SK-N-SH (cell line): Measurements from ENCODE around the gene RCAN1. TPM values are rescaled to one million over a fixed set of nuclear protein-coding genes. Genes with fewer than 3 reads are reported as not detected.

Experiments used
- CTCF ChIA-PET: fragments of 300-600, 350-600 bp; formaldehyde crosslinking; extraction: SDS; loops from one replicate; lab custom pipeline; 2021; lab: Yijun Ruan, JAX
- POLR2A ChIA-PET: fragments of 350-600 bp; sonication (Branson Sonifier 250); formaldehyde crosslinking; extraction: SDS; loops from one replicate; lab custom pipeline; 2020; ENCODE audit warnings: antibody characterized with exemption, inconsistent platforms; lab: Yijun Ruan, JAX
- DNase-seq: peaks from one replicate; pipeline ENCODE4 v3.0.0; 2012
- H2AFZ ChIP-seq: fragments of 200-600 bp; sonication (generic); 2 replicates; pipeline ENCODE4 v1.8.1; 2016; ENCODE audit warnings: antibody characterized with exemption, mild to moderate bottlenecking, low read depth
- H3F3A ChIP-seq: fragments of 200-600 bp; sonication (generic); replicated peaks from 2 replicates; pipeline ENCODE3; 2016; ENCODE audit warnings: antibody characterized with exemption, mild to moderate bottlenecking; ENCODE audit not compliant: insufficient read depth
- H3K27ac ChIP-seq, 2 experiments: fragments of 200-500 bp in 1 of 2; fragments of 200-600 bp in 1 of 2; sonication (Bioruptor generic) in 1 of 2; sonication (generic), shearing (Covaris generic) in 1 of 2; 2 replicates each; pipeline versions ENCODE4 v1.5.1 to v1.6.1; 2014 to 2016; ENCODE audit warnings: low read depth in 2 of 2, inconsistent platforms in 1 of 2, low read length in 1 of 2, mild to moderate bottlenecking in 1 of 2, mixed read lengths in 1 of 2
- H3K27me3 ChIP-seq: fragments of 200-600 bp; sonication (generic), shearing (Covaris generic); 2 replicates; pipeline ENCODE4 v1.6.1; 2016; ENCODE audit warnings: mixed run types; ENCODE audit not compliant: insufficient read depth
- H3K36me3 ChIP-seq, 2 experiments: fragments of 200-500 bp in 1 of 2; fragments of 200-600 bp in 1 of 2; sonication (Bioruptor generic) in 1 of 2; sonication (generic) in 1 of 2; replicated peaks in 1 of 2; 2 replicates each; pipeline versions ENCODE3 to v1.5.1; 2014 to 2016; ENCODE audit warnings: low read length in 1 of 2, mild to moderate bottlenecking in 1 of 2; ENCODE audit not compliant: insufficient read depth in 2 of 2, control insufficient read depth in 1 of 2
- H3K4me1 ChIP-seq, 2 experiments: fragments of 200-500 bp in 1 of 2; fragments of 200-600 bp in 1 of 2; sonication (Bioruptor generic) in 1 of 2; sonication (generic), shearing (Covaris generic) in 1 of 2; 2 replicates each; pipeline versions ENCODE4 v1.5.1 to v1.6.1; 2014 to 2016; ENCODE audit warnings: low read depth in 1 of 2, low read length in 1 of 2, mixed run types in 1 of 2; ENCODE audit not compliant: insufficient read depth in 2 of 2, control insufficient read depth in 1 of 2
- H3K4me2 ChIP-seq: fragments of 200-600 bp; sonication (generic), shearing (Covaris generic); 2 replicates; pipeline ENCODE4 v1.6.1; 2017; ENCODE audit warnings: mixed run types
- H3K4me3 ChIP-seq, 2 experiments: fragments of 200-500 bp in 1 of 2; fragments of 200-600 bp in 1 of 2; sonication (Bioruptor generic) in 1 of 2; sonication (generic), shearing (Covaris generic) in 1 of 2; 2 replicates each; pipeline versions ENCODE4 v1.5.1 to v1.8.1; 2014 to 2016; ENCODE audit warnings: low read depth in 2 of 2, inconsistent platforms in 1 of 2, low read length in 1 of 2, mild to moderate bottlenecking in 1 of 2, mixed read lengths in 1 of 2, moderate library complexity in 1 of 2
- H3K79me2 ChIP-seq: fragments of 200-600 bp; sonication (generic); 2 replicates; pipeline ENCODE4 v1.8.1; 2017; ENCODE audit warnings: mild to moderate bottlenecking; ENCODE audit not compliant: insufficient read depth
- H3K9ac ChIP-seq: fragments of 200-600 bp; sonication (generic); 2 replicates; pipeline ENCODE4 v1.6.1; 2017; ENCODE audit warnings: mixed run types
- H3K9me2 ChIP-seq: fragments of 200-600 bp; sonication (generic); 2 replicates; pipeline ENCODE4 v1.6.1; 2017; ENCODE audit warnings: mixed run types
- H3K9me3 ChIP-seq: fragments of 200-600 bp; sonication (generic); 2 replicates; pipeline ENCODE4 v1.6.1; 2017; ENCODE audit warnings: mixed run types, mild to moderate bottlenecking, moderate library complexity
- H4K20me1 ChIP-seq: fragments of 200-600 bp; sonication (generic); 2 replicates; pipeline ENCODE4 v1.6.1; 2017; ENCODE audit warnings: mild to moderate bottlenecking, mixed run types; ENCODE audit not compliant: insufficient read depth
- CHD2 ChIP-seq: fragments of 150-350 bp; IDR thresholded peaks from 2 replicates; pipeline ENCODE4 v1.6.1; 2018; ENCODE audit warnings: low read length; ENCODE audit not compliant: partially characterized antibody
- CTCF ChIP-seq: fragments of 200-600 bp; sonication (generic); IDR thresholded peaks from 2 replicates; pipeline ENCODE4 v1.6.1; 2017; ENCODE audit warnings: antibody characterized with exemption, mild to moderate bottlenecking, moderate library complexity
- EP300 ChIP-seq, 2 experiments: IDR thresholded peaks; 2 replicates each; pipeline versions ENCODE4 v1.4.0 to v1.6.1; 2012; ENCODE audit warnings: borderline replicate concordance in 1 of 2, low read depth in 1 of 2, low read length in 1 of 2
- FOXM1 ChIP-seq: IDR thresholded peaks from 2 replicates; pipeline ENCODE4 v1.4.0; 2012; ENCODE audit warnings: low read depth, mild to moderate bottlenecking
- GABPA ChIP-seq: IDR thresholded peaks from 2 replicates; pipeline ENCODE4 v1.4.0; 2012; ENCODE audit warnings: low read depth, mild to moderate bottlenecking
- JUND ChIP-seq: IDR thresholded peaks from 2 replicates; pipeline ENCODE4 v1.4.0; 2012
- MEF2A ChIP-seq: IDR thresholded peaks from 2 replicates; pipeline ENCODE4 v1.4.0; 2012; ENCODE audit warnings: low read depth, borderline replicate concordance
- RFX5 ChIP-seq: IDR thresholded peaks from 2 replicates; pipeline ENCODE4 v1.6.1; 2012; ENCODE audit warnings: mild to moderate bottlenecking, improper control_type of control experiment, low read length
- TCF12 ChIP-seq: IDR thresholded peaks from 2 replicates; pipeline ENCODE4 v1.4.0; 2012
- TEAD4 ChIP-seq: IDR thresholded peaks from 2 replicates; pipeline ENCODE4 v1.4.0; 2012; ENCODE audit warnings: mild to moderate bottlenecking, borderline replicate concordance; ENCODE audit not compliant: insufficient read depth
- USF1 ChIP-seq: IDR thresholded peaks from 2 replicates; pipeline ENCODE4 v1.4.0; 2012; ENCODE audit warnings: low read depth, borderline replicate concordance
- YY1 ChIP-seq: IDR thresholded peaks from 2 replicates; pipeline ENCODE4 v1.4.0; 2012; ENCODE audit warnings: low read depth, mild to moderate bottlenecking
- ZBTB33 ChIP-seq: IDR thresholded peaks from 2 replicates; pipeline ENCODE4 v1.4.0; 2012; ENCODE audit warnings: low read depth, borderline replicate concordance
- WGBS: methylation state at CpG from one replicate; pipeline ENCODE4 v1.1.6; 2017; ENCODE audit warnings: low lambda C conversion rate; 5-methylcytosine and 5-hydroxymethylcytosine counted together
- polyA plus RNA-seq, 3 experiments: library from polyadenylated mRNA; depleted of rRNA; stranded (reverse); fragments of >200 nt; gene quantifications; 2 replicates each; pipeline ENCODE4 v1.2.3, GENCODE V29; 2012
- TF ChIP-seq, protein P1 (sequence below): IDR thresholded peaks from 2 replicates; pipeline ENCODE4 v1.6.1; 2012; ENCODE audit warnings: mild to moderate bottlenecking, low read depth, low read length, moderate library complexity
- TF ChIP-seq, protein P2 (sequence below): IDR thresholded peaks from 2 replicates; pipeline ENCODE4; 2012
- TF ChIP-seq, protein P3 (sequence below): fragments of 150-350 bp; IDR thresholded peaks from 2 replicates; pipeline ENCODE4 v1.6.1; 2017; ENCODE audit warnings: antibody characterized with exemption, low read length, low read depth, borderline replicate concordance

Gene RCAN1
- polyA plus RNA-seq, 1 of the 3 experiments (the other 2 are of a cell fraction): 16.7 TPM

DNA sequence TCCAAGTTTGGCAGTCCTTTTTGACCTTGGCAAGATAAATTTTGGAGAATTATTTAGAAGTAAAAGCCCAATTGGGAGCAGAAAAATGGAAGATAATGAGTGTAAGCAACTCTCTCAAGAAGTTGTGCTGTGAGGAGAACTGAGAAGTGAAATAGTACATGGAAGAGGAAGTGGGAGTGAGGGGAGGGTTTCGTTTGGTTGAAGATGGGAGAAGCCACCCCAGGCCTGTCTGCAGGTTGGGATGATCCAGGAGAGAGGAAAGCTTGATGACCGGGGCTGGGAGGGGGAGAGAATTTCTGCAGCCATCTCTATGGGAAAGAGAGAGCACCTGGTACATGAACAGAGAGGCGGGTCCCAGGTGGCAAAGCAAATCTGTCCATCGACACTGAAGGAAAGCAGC, 8.6 kb upstream of the RCAN1 start:
- Histone ChIP-seq H3K9me3 (no peaks in the 10 kb centered on the region), H3K36me3 (no peaks in the 10 kb centered on the region), H3K79me2 (no peaks in the 10 kb centered on the region), H3K27ac (no peak overlapping the region), H3K9me2 (no peaks in the 10 kb centered on the region), H2AFZ (no peak overlapping the region), H4K20me1 (no peaks in the 10 kb centered on the region), H3K27me3 (peaks cover 46% of the 10 kb centered on the region; the same call in 1 of the 2 replicates), H3F3A (no peaks in the 10 kb centered on the region), H3K4me3 (no peak overlapping the region), H3K4me2 (no peak overlapping the region), H3K9ac (no peak overlapping the region), H3K4me1 (no peaks in the 10 kb centered on the region)
- TF ChIP-seq YY1 (no peak), USF1 (no peak), TEAD4 (no peak), CTCF (no peak), MEF2A (no peak), ZBTB33 (no peak), JUND (no peak), TCF12 (no peak), CHD2 (no peak), EP300 (IDR thresholded peaks at IDR 0.05; ENCODE audit: borderline replicate concordance in 1 of 2, low read depth in 1 of 2, low read length in 1 of 2) (no peak), GABPA (no peak), RFX5 (no peak), FOXM1 (no peak)
- TF ChIP-seq, protein P1, sequence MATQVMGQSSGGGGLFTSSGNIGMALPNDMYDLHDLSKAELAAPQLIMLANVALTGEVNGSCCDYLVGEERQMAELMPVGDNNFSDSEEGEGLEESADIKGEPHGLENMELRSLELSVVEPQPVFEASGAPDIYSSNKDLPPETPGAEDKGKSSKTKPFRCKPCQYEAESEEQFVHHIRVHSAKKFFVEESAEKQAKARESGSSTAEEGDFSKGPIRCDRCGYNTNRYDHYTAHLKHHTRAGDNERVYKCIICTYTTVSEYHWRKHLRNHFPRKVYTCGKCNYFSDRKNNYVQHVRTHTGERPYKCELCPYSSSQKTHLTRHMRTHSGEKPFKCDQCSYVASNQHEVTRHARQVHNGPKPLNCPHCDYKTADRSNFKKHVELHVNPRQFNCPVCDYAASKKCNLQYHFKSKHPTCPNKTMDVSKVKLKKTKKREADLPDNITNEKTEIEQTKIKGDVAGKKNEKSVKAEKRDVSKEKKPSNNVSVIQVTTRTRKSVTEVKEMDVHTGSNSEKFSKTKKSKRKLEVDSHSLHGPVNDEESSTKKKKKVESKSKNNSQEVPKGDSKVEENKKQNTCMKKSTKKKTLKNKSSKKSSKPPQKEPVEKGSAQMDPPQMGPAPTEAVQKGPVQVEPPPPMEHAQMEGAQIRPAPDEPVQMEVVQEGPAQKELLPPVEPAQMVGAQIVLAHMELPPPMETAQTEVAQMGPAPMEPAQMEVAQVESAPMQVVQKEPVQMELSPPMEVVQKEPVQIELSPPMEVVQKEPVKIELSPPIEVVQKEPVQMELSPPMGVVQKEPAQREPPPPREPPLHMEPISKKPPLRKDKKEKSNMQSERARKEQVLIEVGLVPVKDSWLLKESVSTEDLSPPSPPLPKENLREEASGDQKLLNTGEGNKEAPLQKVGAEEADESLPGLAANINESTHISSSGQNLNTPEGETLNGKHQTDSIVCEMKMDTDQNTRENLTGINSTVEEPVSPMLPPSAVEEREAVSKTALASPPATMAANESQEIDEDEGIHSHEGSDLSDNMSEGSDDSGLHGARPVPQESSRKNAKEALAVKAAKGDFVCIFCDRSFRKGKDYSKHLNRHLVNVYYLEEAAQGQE: no peak
- TF ChIP-seq, protein P2, sequence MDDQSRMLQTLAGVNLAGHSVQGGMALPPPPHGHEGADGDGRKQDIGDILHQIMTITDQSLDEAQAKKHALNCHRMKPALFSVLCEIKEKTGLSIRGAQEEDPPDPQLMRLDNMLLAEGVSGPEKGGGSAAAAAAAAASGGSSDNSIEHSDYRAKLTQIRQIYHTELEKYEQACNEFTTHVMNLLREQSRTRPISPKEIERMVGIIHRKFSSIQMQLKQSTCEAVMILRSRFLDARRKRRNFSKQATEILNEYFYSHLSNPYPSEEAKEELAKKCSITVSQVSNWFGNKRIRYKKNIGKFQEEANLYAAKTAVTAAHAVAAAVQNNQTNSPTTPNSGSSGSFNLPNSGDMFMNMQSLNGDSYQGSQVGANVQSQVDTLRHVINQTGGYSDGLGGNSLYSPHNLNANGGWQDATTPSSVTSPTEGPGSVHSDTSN: no peak
- TF ChIP-seq, protein P3, sequence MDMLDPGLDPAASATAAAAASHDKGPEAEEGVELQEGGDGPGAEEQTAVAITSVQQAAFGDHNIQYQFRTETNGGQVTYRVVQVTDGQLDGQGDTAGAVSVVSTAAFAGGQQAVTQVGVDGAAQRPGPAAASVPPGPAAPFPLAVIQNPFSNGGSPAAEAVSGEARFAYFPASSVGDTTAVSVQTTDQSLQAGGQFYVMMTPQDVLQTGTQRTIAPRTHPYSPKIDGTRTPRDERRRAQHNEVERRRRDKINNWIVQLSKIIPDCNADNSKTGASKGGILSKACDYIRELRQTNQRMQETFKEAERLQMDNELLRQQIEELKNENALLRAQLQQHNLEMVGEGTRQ: no peak
- POLR2A ChIA-PET: no interaction called here
- WGBS: 8% methylated on average over 4 of the region's 4 CpGs
- CTCF ChIA-PET: no interaction called here
- no peak for DNase-seq
